Activated CD4-positive, alpha-beta T cell treated with anti-CD3 and anti-CD28 coated beads, Interleukin-2, amount 50 U/mL, for 48 hours (primary cell): Measurements from ENCODE around the gene TPCN2.

Source experiments
- DNase-seq, 2 experiments: peaks; one replicate each; pipeline ENCODE4 v3.0.0-alpha.2; 2020

The TPCN2 gene

GRCh38 chr11:69171476-69172240 is 122.9 kb downstream of the TPCN2 start:
- no peak for DNase-seq

- no peak for DNase-seq
These were observed 123.9 kb downstream of the TPCN2 start for GRCh38 chr11:69172674-69173073.

- DNase-seq: no peak
These were observed 124.6 kb downstream of the TPCN2 start for GRCh38 chr11:69173331-69173730.

GRCh38 chr11:69173925-69174581 is 125.3 kb downstream of the TPCN2 start:
- DNase-seq: no peak

GRCh38 chr11:69174841-69175240 is 126.1 kb downstream of the TPCN2 start:
- DNase-seq: no peak

GRCh38 chr11:69178819-69179482 is 130.2 kb downstream of the TPCN2 start:
- no peak for DNase-seq

GRCh38 chr11:69180226-69180625 is 131.5 kb downstream of the TPCN2 start:
- DNase-seq: no peak

- DNase-seq: no peak
These were observed 132.0 kb downstream of the TPCN2 start for GRCh38 chr11:69180726-69181125.

- no peak for DNase-seq
These were observed 134.9 kb downstream of the TPCN2 start for GRCh38 chr11:69183613-69184012.
